H9 (cell line): Measurements from ENCODE around the gene WDR70. TPM values are rescaled to one million over a fixed set of nuclear protein-coding genes. Genes with fewer than 3 reads are reported as not detected.

Experiments
- DNase-seq: peaks from one replicate; pipeline ENCODE4 v3.0.0-alpha.2; 2017
- H2AFZ ChIP-seq: one replicate; pipeline ENCODE4 v1.6.1; 2013; ENCODE audit warnings: mild to moderate bottlenecking, low read length, control low read depth, moderate library complexity
- H2AK5ac ChIP-seq: 2 replicates; pipeline ENCODE4 v1.6.1; 2013; ENCODE audit warnings: low read length, control low read depth, mixed read lengths; ENCODE audit not compliant: insufficient read length
- H2BK120ac ChIP-seq: one replicate; pipeline ENCODE4 v1.6.1; 2013; ENCODE audit warnings: low read depth, mild to moderate bottlenecking, low read length, control low read depth, inconsistent platforms; ENCODE audit not compliant: poor library complexity, severe bottlenecking
- H2BK12ac ChIP-seq: 2 replicates; pipeline ENCODE4 v1.6.1; 2013; ENCODE audit warnings: low read length, control low read depth, mixed read lengths, low read depth; ENCODE audit not compliant: insufficient read length
- H2BK15ac ChIP-seq: 2 replicates; pipeline ENCODE4 v1.6.1; 2013; ENCODE audit warnings: low read depth, low read length, control low read depth
- H2BK20ac ChIP-seq: one replicate; pipeline ENCODE4 v1.6.1; 2013; ENCODE audit warnings: low read depth, mild to moderate bottlenecking, low read length, control low read depth, inconsistent platforms; ENCODE audit not compliant: poor library complexity, severe bottlenecking
- H2BK5ac ChIP-seq: 2 replicates; pipeline ENCODE4 v1.6.1; 2013; ENCODE audit warnings: low read length, control low read depth, mixed read lengths; ENCODE audit not compliant: insufficient read length
- H3K14ac ChIP-seq: 2 replicates; pipeline ENCODE4 v1.6.1; 2013; ENCODE audit warnings: low read length, control low read depth; ENCODE audit not compliant: insufficient read depth
- H3K18ac ChIP-seq: 2 replicates; pipeline ENCODE4 v1.6.1; 2013; ENCODE audit warnings: low read depth, mild to moderate bottlenecking, mixed read lengths, low read length, control low read depth; ENCODE audit not compliant: insufficient read length
- H3K23ac ChIP-seq: 2 replicates; pipeline ENCODE4 v1.6.1; 2013; ENCODE audit warnings: low read length, control low read depth, mixed read lengths, low read depth; ENCODE audit not compliant: insufficient read length
- H3K23me2 ChIP-seq: 2 replicates; pipeline ENCODE4 v1.6.1; 2013; ENCODE audit warnings: low read depth, mild to moderate bottlenecking, mixed read lengths, low read length, control low read depth; ENCODE audit not compliant: insufficient read length, poor library complexity, severe bottlenecking
- H3K27ac ChIP-seq: 2 replicates; pipeline ENCODE4 v1.5.1; 2013; ENCODE audit warnings: low read length, control low read depth, mixed read lengths, low read depth; ENCODE audit not compliant: insufficient read length
- H3K27me3 ChIP-seq: 2 replicates; pipeline ENCODE4 v1.6.1; 2013; ENCODE audit warnings: low read length, control low read depth, inconsistent platforms; ENCODE audit not compliant: insufficient read depth
- H3K4ac ChIP-seq: 2 replicates; pipeline ENCODE4 v1.6.1; 2013; ENCODE audit warnings: low read depth, mild to moderate bottlenecking, control low read depth, inconsistent platforms, low read length, moderate library complexity
- H3K4me1 ChIP-seq: 2 replicates; pipeline ENCODE4 v1.6.1; 2013; ENCODE audit warnings: low read length, control low read depth, inconsistent platforms; ENCODE audit not compliant: insufficient read depth
- H3K4me2 ChIP-seq: 2 replicates; pipeline ENCODE4 v1.6.1; 2013; ENCODE audit warnings: low read length, control low read depth, mixed read lengths; ENCODE audit not compliant: insufficient read length, insufficient read depth
- H3K56ac ChIP-seq: 2 replicates; pipeline ENCODE4 v1.6.1; 2013; ENCODE audit warnings: low read depth, mild to moderate bottlenecking, mixed read lengths, low read length, control low read depth; ENCODE audit not compliant: insufficient read length
- H3K79me1 ChIP-seq: 2 replicates; pipeline ENCODE4 v1.6.1; 2013; ENCODE audit warnings: low read depth, mild to moderate bottlenecking, moderate library complexity, low read length, control low read depth, inconsistent platforms; ENCODE audit not compliant: insufficient read depth, poor library complexity, severe bottlenecking
- H3K79me2 ChIP-seq: 2 replicates; pipeline ENCODE4 v1.6.1; 2013; ENCODE audit warnings: low read length, control low read depth, inconsistent platforms; ENCODE audit not compliant: insufficient read depth
- H3K9ac ChIP-seq: 2 replicates; pipeline ENCODE4 v1.6.1; 2013; ENCODE audit warnings: low read length, control low read depth, mixed read lengths; ENCODE audit not compliant: insufficient read length; ENCODE audit errors: extremely low read depth
- H3K9me3 ChIP-seq: one replicate; pipeline ENCODE4 v1.6.1; 2013; ENCODE audit warnings: low read depth, low read length, inconsistent platforms; ENCODE audit not compliant: control insufficient read depth
- H3T11ph ChIP-seq: one replicate; pipeline ENCODE4 v1.6.1; 2013; ENCODE audit warnings: mild to moderate bottlenecking, low read length, control low read depth, inconsistent platforms
- H4K20me1 ChIP-seq: one replicate; pipeline ENCODE4 v1.6.1; 2013; ENCODE audit not compliant: control insufficient read depth, insufficient read length, insufficient read depth
- H4K5ac ChIP-seq: 2 replicates; pipeline ENCODE4 v1.6.1; 2013; ENCODE audit warnings: low read depth, mild to moderate bottlenecking, mixed read lengths, low read length, control low read depth; ENCODE audit not compliant: insufficient read length
- H4K8ac ChIP-seq: replicated peaks from 2 replicates; pipeline ENCODE4 v1.6.1; 2013; ENCODE audit warnings: low read length, control low read depth, mixed read lengths, low read depth; ENCODE audit not compliant: insufficient read length
- H4K91ac ChIP-seq: 2 replicates; pipeline ENCODE4 v1.6.1; 2013; ENCODE audit warnings: low read depth, mild to moderate bottlenecking, moderate library complexity, mixed read lengths, low read length, control low read depth; ENCODE audit not compliant: insufficient read length
- H3K27ac Mint-ChIP-seq, 3 experiments: 2 replicates in 2 of 3; 3 replicates in 1 of 3; pipeline ENCODE4 v1.8.0; 2020 to 2021; ENCODE audit warnings: mixed read lengths in 3 of 3, mild to moderate bottlenecking in 1 of 3, moderate library complexity in 1 of 3
- H3K27me3 Mint-ChIP-seq: 2 replicates; pipeline ENCODE4 v1.8.0; 2021; ENCODE audit warnings: low read depth, mild to moderate bottlenecking, moderate library complexity, mixed read lengths
- H3K36me3 Mint-ChIP-seq, 3 experiments: 2 replicates in 2 of 3; 3 replicates in 1 of 3; pipeline ENCODE4 v1.8.0; 2020 to 2021; ENCODE audit warnings: low read depth in 3 of 3, mixed read lengths in 3 of 3; ENCODE audit not compliant: insufficient read depth in 1 of 3
- H3K4me1 Mint-ChIP-seq, 2 experiments: 2 replicates each; pipeline ENCODE4 v1.8.0; 2020; ENCODE audit warnings: mixed read lengths in 2 of 2
- H3K4me3 Mint-ChIP-seq, 2 experiments: 2 replicates in 1 of 2; 3 replicates in 1 of 2; pipeline ENCODE4 v1.8.0; 2020 to 2021; ENCODE audit warnings: mild to moderate bottlenecking in 2 of 2, mixed read lengths in 2 of 2, moderate library complexity in 1 of 2
- H3K9me3 Mint-ChIP-seq, 2 experiments: 2 replicates in 1 of 2; 3 replicates in 1 of 2; pipeline ENCODE4 v1.8.0; 2020; ENCODE audit warnings: mild to moderate bottlenecking in 2 of 2, mixed read lengths in 2 of 2, moderate library complexity in 1 of 2
- total RNA-seq: library from RNA; stranded (reverse); gene quantifications from 2 replicates; pipeline ENCODE4 v1.2.1, GENCODE V29; 2021
- TF ChIP-seq, protein P1 (sequence below): fragments of 200-600 bp; sonication (generic); conservative IDR thresholded peaks from 3 replicates; pipeline ENCODE4 v1.8.0; 2021; ENCODE audit warnings: antibody characterized with exemption, mild to moderate bottlenecking

The WDR70 gene
- total RNA-seq, 1 experiment from 2014 or later: 38.1 TPM

DNA sequence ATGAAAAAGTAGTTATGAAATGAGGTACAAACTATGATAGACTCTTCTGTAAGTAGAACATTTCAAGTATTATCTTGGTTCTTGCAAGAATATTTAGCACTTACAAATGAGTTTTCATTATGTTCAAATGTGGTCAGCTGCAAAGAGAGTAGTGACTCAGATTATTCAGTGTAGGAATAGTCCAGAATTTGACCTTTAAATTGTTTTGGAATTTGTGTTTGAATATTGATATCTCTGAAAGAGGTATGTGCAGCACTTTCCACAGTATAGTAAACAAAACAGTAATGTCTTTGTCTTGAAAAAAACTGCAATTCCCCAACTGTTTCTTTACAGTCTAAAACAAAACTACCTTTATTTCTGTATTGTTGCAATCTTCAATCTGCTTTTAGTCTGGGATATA, 56.1 kb downstream of the WDR70 start:
- H4K8ac ChIP-seq: no peak overlapping the region
- H3T11ph ChIP-seq: no peak overlapping the region
- H3K79me1 ChIP-seq: no peaks in the 10 kb centered on the region
- TF ChIP-seq, protein P1, sequence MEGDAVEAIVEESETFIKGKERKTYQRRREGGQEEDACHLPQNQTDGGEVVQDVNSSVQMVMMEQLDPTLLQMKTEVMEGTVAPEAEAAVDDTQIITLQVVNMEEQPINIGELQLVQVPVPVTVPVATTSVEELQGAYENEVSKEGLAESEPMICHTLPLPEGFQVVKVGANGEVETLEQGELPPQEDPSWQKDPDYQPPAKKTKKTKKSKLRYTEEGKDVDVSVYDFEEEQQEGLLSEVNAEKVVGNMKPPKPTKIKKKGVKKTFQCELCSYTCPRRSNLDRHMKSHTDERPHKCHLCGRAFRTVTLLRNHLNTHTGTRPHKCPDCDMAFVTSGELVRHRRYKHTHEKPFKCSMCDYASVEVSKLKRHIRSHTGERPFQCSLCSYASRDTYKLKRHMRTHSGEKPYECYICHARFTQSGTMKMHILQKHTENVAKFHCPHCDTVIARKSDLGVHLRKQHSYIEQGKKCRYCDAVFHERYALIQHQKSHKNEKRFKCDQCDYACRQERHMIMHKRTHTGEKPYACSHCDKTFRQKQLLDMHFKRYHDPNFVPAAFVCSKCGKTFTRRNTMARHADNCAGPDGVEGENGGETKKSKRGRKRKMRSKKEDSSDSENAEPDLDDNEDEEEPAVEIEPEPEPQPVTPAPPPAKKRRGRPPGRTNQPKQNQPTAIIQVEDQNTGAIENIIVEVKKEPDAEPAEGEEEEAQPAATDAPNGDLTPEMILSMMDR: no peak
- no peak overlapping the region for H4K5ac ChIP-seq
- H3K27me3 ChIP-seq: no peaks in the 10 kb centered on the region
- Mint-ChIP-seq H3K36me3 (peaks cover 0 to 4% (median 2%) of the 10 kb centered on the region in 3 experiments; a peak in 2 of 7 replicates), H3K4me1 (no peaks in the 10 kb centered on the region), H3K9me3 (no peaks in the 10 kb centered on the region), H3K27ac (no peak overlapping the region), H3K4me3 (no peak overlapping the region), H3K27me3 (no peaks in the 10 kb centered on the region)
- no peak overlapping the region for H2BK120ac ChIP-seq
- no peak overlapping the region for H4K91ac ChIP-seq
- no peaks in the 10 kb centered on the region; the same call in 1 of the 2 replicates for H3K4me1 ChIP-seq
- H3K23me2 ChIP-seq: no peaks in the 10 kb centered on the region
- H3K14ac ChIP-seq: no peak overlapping the region
- H2BK5ac ChIP-seq: no peak overlapping the region
- no peak overlapping the region for H2BK20ac ChIP-seq
- H3K9ac ChIP-seq: no peak overlapping the region
- no peak overlapping the region for H3K18ac ChIP-seq
- no peak overlapping the region for H3K56ac ChIP-seq
- no peaks in the 10 kb centered on the region for H4K20me1 ChIP-seq
- H3K23ac ChIP-seq: no peak overlapping the region
- no peak overlapping the region for H2AK5ac ChIP-seq
- no peaks in the 10 kb centered on the region for H3K9me3 ChIP-seq
- H3K4me2 ChIP-seq: no peak overlapping the region
- no peak overlapping the region for H2AFZ ChIP-seq
- H3K79me2 ChIP-seq: no peaks in the 10 kb centered on the region
- H3K4ac ChIP-seq: no peak overlapping the region
- no peak overlapping the region for H2BK15ac ChIP-seq
- no peak overlapping the region for H2BK12ac ChIP-seq
- DNase-seq: no peak
- no peak overlapping the region for H3K27ac ChIP-seq
